ENCODE results near the gene ENTHD1. TPM values are rescaled to one million over a fixed set of nuclear protein-coding genes. Genes with fewer than 3 reads are reported as not detected.
"Not testable (repeated sequence)": the region's sequence is repeated elsewhere in the genome, so short reads cannot be mapped to it uniquely, and the experiment has no call there.

The ENTHD1 gene
- total RNA-seq, 2 experiments from 2014 or later, result 0.47 TPM; not detected in 1

GRCh38 chr22:39872548-39872947 is 21.0 kb downstream of the ENTHD1 start:
- Mint-ChIP-seq H3K4me3 (no peak overlapping the region), H3K27me3 (no peaks in the 10 kb centered on the region), H3K9me3 (no peaks in the 10 kb centered on the region), H3K36me3 (ENCODE audit: low read depth) (no peaks in the 10 kb centered on the region), H3K27ac (no peak overlapping the region), H3K4me1 (ENCODE audit: low read depth) (no peaks in the 10 kb centered on the region)
- Histone ChIP-seq H3K27ac (ENCODE audit: low read depth in 1 of 2, low read length in 2 of 2) (no peak overlapping the region), H3K4me1 (ENCODE audit: insufficient read depth, low read length) (no peaks in the 10 kb centered on the region), H3K9me3 (ENCODE audit: control insufficient read depth in 1 of 2, insufficient read depth in 1 of 2, low read length in 2 of 2) (peaks cover 0 to 4% of the 10 kb centered on the region in 2 experiments), H3K36me3 (ENCODE audit: insufficient read depth, low read length) (no peaks in the 10 kb centered on the region), H3K27me3 (ENCODE audit: control insufficient read depth in 1 of 2, insufficient read depth in 2 of 2, low read length in 2 of 2) (no peaks in the 10 kb centered on the region), H3K4me3 (ENCODE audit: low read length) (no peak overlapping the region)
- POLR2A ChIA-PET, result interaction anchor here (0.6 kb wide), 1 partner anchor 114 kb away, joined by 4 read pairs; no protein-coding TSS in a partner anchor
- intact Hi-C loops (cut with DNase I, micrococcal nuclease), result no loop called here
- TF ChIP-seq CTCF (IDR thresholded peaks at IDR 0.05), result no peak
- ATAC-seq (ENCODE audit: poor library complexity) (no peak), DNase-seq (no peak)
- CTCF ChIA-PET, result interaction anchor here (1.0 to 1.4 kb wide), 3 partner anchors 13 to 70 kb away, joined by 3 to 4 read pairs (median 3); no protein-coding TSS in a partner anchor

GRCh38 chr22:39871008-39871798 is 22.4 kb downstream of the ENTHD1 start:
- ChIA-PET CTCF (interaction anchor here (0.9 to 1.4 kb wide), 3 partner anchors 14 to 71 kb away, joined by 3 read pairs; no protein-coding TSS in a partner anchor), POLR2A (interaction anchor here (1.2 kb wide), 1 partner anchor 173 kb away, joined by 3 read pairs; no protein-coding TSS in a partner anchor)
- no peaks in the 10 kb centered on the region for H3K36me3 ChIP-seq (ENCODE audit: insufficient read depth, low read length)
- H3K27ac ChIP-seq (ENCODE audit: low read depth in 1 of 2, low read length in 2 of 2), result no peak overlapping the region
- no peaks in the 10 kb centered on the region for H3K27me3 ChIP-seq (ENCODE audit: control insufficient read depth in 1 of 2, insufficient read depth in 2 of 2, low read length in 2 of 2)
- H3K36me3 Mint-ChIP-seq (ENCODE audit: low read depth), result no peaks in the 10 kb centered on the region
- peaks cover 0 to 5% of the 10 kb centered on the region in 2 experiments for H3K9me3 ChIP-seq (ENCODE audit: control insufficient read depth in 1 of 2, insufficient read depth in 1 of 2, low read length in 2 of 2)
- H3K4me1 ChIP-seq (ENCODE audit: insufficient read depth, low read length), result no peaks in the 10 kb centered on the region
- H3K27ac Mint-ChIP-seq, result no peak overlapping the region
- no peaks in the 10 kb centered on the region for H3K27me3 Mint-ChIP-seq
- H3K4me3 ChIP-seq (ENCODE audit: low read length), result no peak overlapping the region
- ATAC-seq (ENCODE audit: poor library complexity) (no peak), DNase-seq (no peak)
- no peak overlapping the region for H3K4me3 Mint-ChIP-seq
- no peak for TF ChIP-seq CTCF (IDR thresholded peaks at IDR 0.05)
- H3K9me3 Mint-ChIP-seq, result no peaks in the 10 kb centered on the region
- intact Hi-C loops (cut with DNase I, micrococcal nuclease), result no loop called here
- H3K4me1 Mint-ChIP-seq (ENCODE audit: low read depth), result no peaks in the 10 kb centered on the region

GRCh38 chr22:39869797-39870196 is 23.8 kb downstream of the ENTHD1 start:
- H3K27me3 Mint-ChIP-seq; H3K27ac Mint-ChIP-seq; ATAC-seq (ENCODE audit: poor library complexity); H3K4me3 Mint-ChIP-seq; H3K36me3 Mint-ChIP-seq (ENCODE audit: low read depth); H3K36me3 ChIP-seq (ENCODE audit: insufficient read depth, low read length); H3K27ac ChIP-seq (ENCODE audit: low read depth in 1 of 2, low read length in 2 of 2); H3K27me3 ChIP-seq (ENCODE audit: control insufficient read depth in 1 of 2, insufficient read depth in 2 of 2, low read length in 2 of 2); intact Hi-C loops (cut with DNase I, micrococcal nuclease); H3K9me3 Mint-ChIP-seq; CTCF ChIA-PET; DNase-seq; H3K4me3 ChIP-seq (ENCODE audit: low read length); H3K4me1 ChIP-seq (ENCODE audit: insufficient read depth, low read length); H3K4me1 Mint-ChIP-seq (ENCODE audit: low read depth); H3K9me3 ChIP-seq (ENCODE audit: control insufficient read depth in 1 of 2, insufficient read depth in 1 of 2, low read length in 2 of 2); POLR2A ChIA-PET: not testable (repeated sequence)

Measured in CD4-positive, alpha-beta T cell (primary cell).